DMS79 treated with DMSO at 0.1 percent for 48 hours (cell line): ENCODE measurements around the gene CHD2.
"Not testable (repeated sequence)": the region's sequence is repeated elsewhere in the genome, so short reads cannot be mapped to it uniquely, and the experiment has no call there.

Source experiments
- DNase-seq: peaks from one replicate; lab custom pipeline; 2025; lab: John Stamatoyannopoulos, UW

Gene CHD2

DNA sequence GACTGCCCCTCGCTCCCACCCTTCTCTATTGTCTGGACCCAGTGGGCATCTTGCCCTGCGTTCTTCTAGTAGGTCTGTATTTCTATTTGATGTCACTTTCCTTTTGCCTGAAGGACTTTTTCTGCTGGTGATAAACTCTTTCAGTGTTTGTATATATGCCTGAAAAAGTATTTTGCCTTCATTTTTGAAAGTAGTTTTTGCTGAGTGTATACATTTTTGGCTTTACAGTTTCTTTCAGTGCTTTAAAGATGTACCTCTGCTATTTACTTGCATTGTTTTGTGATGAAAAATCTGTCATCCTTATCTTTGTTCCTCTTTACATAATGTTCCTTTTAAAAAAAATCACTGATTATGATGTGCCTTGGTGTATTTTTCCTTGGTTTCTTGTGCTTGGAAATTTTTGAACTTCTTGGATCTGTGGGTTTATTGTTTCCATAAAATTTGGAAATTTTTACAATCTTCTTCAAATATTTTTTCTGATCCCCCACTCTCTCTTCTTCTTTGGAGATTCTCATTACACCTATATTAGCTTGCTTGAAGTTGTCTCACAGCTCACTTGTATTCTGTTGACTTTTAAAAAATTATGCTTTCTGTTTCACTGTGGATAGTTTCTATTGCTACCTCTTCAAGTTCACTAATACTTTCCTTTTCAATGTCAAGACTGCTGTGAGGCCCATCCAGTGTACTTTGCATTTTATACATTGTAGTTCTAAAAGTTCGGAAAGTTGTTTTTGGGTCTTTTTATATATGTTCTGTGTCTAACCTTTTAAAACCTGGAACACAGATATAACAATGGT lies 121.0 kb downstream of the CHD2 start:
- DNase-seq = no peak

DNA sequence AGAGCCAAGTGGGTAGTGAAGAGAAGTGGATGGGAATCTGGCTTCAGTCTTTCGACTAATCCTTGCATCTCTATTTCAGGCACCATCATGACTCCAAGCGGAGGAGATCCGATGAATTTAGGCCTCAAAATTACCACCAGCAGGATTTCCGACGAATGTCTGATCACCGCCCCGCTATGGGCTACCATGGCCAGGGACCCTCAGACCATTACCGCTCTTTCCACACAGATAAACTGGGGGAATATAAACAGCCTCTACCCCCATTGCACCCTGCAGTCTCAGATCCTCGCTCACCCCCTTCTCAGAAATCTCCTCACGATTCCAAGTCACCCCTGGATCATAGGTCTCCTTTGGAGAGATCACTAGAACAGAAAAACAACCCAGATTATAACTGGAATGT lies 124.2 kb downstream of the CHD2 start:
- no peak for DNase-seq

GRCh38 chr15:93024716-93025624 lies 124.8 kb downstream of the CHD2 start:
- DNase-seq = no peak

GRCh38 chr15:93025625-93025982 lies 125.5 kb downstream of the CHD2 start:
- no peak for DNase-seq

DNA sequence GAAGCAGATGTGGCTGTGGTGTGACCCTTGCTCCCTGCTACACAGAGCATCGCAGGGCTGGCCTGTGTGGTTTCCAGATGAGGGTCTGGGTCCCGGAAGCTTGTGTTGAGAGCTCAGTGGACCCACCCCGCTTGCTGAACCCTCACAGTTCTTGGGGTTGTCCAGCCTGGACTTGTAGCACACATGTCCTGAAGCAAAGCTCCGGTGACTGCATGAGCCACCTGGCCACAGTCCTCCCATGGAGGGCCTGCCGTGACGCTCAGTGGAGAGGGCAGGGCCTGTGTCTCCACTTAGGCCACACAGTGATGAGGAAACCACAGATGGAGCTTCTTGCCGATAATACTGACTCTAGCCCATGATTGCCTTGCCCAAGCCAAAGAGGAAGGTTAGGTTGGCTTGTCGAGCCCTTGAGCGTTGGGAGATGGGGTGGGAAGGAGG lies 126.3 kb downstream of the CHD2 start:
- no peak for DNase-seq

- DNase-seq = no peak
Measured at GRCh38 chr15:93027413-93027812, 127.3 kb downstream of the CHD2 start.

- DNase-seq = no peak
Measured at GRCh38 chr15:93028111-93028631, 128.0 kb downstream of the CHD2 start.

- no peak for DNase-seq
Measured at GRCh38 chr15:93028632-93029213, 128.6 kb downstream of the CHD2 start.

DNA sequence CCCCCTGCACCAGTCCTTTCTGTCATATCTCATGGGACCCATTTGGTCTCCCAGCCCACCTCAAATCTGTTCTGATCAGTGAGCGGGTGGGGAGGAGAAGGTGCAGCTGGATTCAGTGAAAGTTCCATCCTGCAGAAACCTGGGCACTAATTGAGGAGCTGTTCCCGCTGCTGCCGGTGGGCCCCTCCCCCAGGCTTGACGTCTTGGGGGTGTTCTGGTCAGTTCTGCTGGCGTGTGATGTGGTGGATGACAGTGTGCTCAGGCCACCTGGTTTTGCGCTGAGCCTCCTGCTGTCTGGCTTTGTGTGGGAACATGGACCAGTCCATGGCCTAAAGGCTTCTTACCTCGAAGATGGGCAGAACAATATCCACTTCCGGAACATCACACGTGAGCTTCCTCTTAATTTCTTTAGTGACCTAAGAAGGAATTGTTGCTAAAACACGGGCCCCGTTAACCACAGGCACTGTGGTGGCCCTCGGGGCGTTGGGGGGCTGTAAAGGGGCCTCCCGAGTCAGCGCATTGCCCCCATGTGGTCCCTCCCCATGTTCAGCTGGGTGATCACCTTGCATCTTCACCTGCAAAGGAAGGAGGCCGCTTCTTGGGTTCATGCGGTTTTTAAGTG lies 129.2 kb downstream of the CHD2 start:
- DNase-seq = no peak

DNA sequence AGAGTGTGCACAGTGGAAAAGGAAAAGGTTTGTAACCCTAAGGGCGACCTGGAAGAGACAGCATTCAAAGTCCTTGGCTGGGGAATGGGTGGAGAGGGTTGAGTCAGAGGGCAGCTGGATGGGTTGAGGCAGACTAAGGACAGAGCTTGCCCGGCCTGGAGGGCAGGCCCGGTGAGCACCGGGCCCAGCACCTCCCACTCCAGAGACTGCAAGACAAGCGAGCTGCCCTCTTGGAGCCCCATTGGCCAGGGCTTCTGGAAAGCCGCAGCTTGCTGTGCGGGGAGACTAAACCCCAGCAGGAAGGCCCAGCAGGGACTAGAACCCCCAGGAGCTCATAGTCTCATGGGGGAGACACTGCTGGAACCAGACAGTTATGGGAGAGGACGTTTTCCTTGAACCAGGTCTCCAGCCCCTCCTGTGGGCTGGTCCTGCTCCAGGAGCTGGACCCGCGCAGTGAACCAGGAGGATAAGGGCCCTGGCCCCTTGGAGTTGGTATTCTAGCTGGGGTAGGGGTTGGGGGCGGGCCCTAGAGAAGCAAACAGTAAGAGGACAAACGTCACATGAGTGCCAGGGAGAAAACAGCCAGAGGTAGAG lies 129.8 kb downstream of the CHD2 start:
- DNase-seq = no peak

- peak; percentile 10 for DNase-seq
Measured at GRCh38 chr15:93030430-93031102, 130.4 kb downstream of the CHD2 start.

GRCh38 chr15:93031103-93031464 lies 131.0 kb downstream of the CHD2 start:
- DNase-seq = no peak

DNA sequence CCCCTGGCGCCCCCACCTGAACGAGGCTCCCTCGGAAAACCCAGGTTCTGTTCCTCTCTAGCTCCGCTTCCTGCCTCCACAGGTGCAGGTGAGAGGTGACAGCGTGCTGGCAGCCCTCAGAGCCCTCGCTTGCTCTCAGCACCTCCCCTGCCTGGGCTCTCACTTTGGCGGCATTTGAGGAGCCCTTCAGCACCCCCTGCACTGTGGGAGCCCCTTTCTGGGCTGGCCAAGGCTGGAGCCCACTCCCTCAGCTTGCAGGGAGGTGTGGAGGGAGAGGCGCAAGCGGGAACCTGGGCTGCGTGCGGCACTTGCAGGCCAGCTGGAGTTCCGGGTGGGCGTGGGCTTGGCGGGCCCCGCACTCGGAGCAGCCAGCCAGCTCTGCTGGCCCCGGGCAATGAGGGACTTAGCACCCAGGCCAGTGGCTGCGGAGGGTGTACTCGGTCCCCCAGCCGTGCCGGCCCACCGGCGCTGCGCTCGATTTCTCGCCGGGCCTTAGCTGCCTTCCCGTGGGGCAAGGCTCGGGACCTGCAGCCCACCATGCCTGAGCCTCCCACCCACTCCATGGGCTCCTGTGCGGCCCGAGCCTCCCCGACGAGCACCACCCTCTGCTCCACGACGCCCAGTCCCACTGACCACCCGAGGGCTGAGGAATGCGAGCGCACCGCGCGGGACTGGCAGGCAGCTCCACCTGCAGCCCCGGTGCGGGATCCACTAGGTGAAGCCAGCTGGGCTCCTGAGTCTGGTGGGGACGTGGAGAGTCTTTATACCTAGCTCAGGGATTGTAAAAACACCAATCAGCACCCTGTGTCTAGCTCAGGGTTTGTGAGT lies 131.6 kb downstream of the CHD2 start:
- DNase-seq = not testable (repeated sequence)

DNA sequence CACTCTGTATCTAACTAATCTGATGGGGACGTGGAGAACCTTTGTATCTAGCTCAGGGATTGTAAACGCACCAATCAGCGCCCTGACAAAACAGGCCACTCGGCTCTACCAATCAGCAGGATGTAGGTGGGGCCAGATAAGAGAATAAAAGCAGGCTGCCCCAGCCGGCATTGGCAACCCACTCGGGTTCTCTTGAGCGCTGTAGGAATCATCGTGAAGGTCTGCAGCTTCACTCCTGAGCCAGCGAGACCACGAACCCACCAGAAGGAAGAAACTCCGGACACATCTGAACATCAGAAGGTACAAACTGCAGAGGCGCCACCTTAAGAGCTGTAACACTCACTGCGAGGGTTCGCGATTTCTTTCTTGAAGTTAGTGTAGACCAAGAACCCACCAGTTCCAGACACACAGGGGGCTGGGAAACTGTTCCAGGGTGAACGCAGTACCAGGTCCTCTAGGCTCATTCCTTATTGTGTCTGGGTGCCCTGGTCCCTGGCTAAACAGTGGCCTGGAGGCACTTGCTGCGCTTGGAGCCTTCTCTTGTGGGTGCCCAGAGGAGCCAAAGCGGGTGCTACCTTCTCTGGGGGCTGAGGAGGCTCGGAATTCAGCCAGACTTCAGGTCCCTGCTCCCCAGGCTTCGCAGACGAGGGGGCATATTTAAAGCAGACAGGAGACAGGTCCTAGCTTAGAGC lies 132.5 kb downstream of the CHD2 start:
- not testable (repeated sequence) for DNase-seq

DNA sequence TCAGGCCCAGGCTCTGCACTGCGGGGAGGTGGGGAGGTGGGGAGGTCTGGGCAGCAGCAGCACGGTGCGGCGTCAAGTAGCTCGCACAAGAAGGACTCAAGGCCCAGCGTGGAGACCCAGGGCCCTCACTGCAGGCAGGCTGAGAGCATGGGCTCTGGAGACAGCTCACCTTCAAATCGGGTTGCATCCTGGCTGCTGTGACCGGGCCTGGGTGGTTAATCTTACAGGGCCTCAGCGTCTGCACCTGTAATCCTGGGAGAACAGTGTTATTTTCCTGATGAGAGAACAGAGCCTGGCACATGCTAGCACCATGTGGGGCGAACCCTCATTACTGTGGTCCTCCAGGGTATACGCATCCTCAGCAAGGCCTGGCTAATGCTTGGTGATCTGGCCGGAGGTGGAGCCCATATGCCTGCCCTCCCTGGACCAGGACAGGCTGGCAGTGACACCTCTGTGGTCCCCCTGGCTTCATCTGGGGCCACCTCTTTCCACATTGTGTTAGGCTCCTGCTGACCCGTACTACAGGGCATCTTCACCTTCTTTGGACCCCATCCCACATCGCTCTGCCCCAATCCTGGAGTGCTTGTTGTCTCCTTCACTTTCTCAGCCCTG lies 133.4 kb downstream of the CHD2 start:
- DNase-seq = no peak

DNA sequence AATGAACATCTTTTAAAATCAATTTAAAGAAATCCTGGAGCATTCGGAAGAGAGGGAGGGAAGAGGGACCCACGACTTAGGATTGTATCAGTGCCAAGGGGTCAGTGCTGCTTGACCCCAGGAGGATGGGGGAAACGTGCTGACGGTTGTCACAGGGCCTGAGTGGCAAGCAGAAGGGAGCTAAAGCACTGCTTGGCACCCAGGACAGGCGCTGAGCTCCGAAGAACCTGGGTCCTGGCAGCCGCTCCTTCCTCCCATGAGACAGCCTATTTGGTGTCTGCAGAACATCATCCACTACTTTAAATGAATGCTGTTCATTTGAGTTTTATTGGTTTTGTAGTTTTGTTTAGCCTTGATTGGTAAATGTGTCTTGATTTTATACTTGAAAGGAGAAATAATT lies 134.4 kb downstream of the CHD2 start:
- DNase-seq = no peak

DNA sequence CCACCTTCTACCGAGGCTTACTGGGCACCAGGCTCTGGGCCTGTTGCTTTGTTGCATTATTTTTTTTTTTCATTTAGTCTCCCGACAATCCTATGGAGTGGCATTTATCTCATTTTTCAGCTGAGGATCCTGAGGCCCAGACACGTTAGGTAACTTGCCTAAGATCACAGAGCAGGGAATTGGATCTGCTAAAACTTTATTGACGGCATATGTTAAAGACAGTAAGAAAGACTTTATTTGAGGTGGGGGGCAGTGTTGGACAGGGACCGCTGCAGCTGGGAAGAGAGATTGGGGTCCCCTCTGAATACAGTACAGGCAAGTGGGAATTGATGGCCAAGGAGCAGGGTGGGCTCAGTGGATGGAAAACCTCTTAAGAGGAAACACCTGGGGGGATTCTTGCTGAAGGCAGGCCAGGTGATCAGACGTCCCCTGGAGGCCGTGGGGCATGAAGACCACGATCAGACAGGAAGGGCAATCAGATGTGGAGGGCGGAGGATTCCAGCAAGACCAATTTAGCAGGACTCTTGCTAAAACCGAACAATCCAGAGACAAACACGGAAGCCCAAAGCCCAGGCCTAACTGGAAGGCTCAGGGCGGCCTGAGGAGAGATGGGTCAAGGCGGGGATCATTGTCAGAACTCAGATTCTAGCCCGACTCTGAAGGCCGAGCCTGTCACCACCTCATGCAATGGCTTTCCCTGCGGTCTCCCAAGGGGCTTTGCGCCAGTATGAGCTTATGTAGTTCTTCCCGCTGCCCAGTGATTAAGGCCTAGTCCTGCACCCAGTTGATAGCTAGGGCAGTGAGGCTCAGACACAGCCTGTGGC lies 135.2 kb downstream of the CHD2 start:
- no peak for DNase-seq
